Caco-2 (cell line): Measurements from ENCODE around the gene RBM47. TPM values are rescaled to one million over a fixed set of nuclear protein-coding genes. Genes with fewer than 3 reads are reported as not detected.
A peak's percentile ranks its signal among the peaks of the same experiment; 100 is the strongest.

Experiments
- BruUV-seq: library from RNA; stranded (reverse); fragments of 400-500 nt; replicated peaks from 2 replicates; lab custom pipeline; 2021; lab: Mats Ljungman, UMichigan
- CTCF ChIA-PET: fragments of 300-600 bp; sonication (Branson Sonifier 250); formaldehyde crosslinking; loops from one replicate; lab custom pipeline; 2022; ENCODE audit warnings: antibody characterized with exemption; lab: Charles Lee
- POLR2A ChIA-PET: fragments of 300-600 bp; sonication (Branson Sonifier 250); formaldehyde crosslinking; loops from one replicate; lab custom pipeline; 2022; ENCODE audit warnings: antibody characterized with exemption; lab: Charles Lee
- DNase-seq, 2 experiments: peaks; one replicate each; pipeline versions ENCODE4 v3.0.0 to v3.0.0-alpha.2; 2020 to 2022
- H3K27me3 ChIP-seq: replicated peaks from 2 replicates; pipeline ENCODE4 v1.6.0; 2011; ENCODE audit warnings: low read length; ENCODE audit not compliant: control insufficient read depth, insufficient read depth
- H3K36me3 ChIP-seq: 2 replicates; pipeline ENCODE4 v1.5.1; 2011; ENCODE audit warnings: low read length; ENCODE audit not compliant: control insufficient read depth, insufficient read depth
- H3K4me1 ChIP-seq: fragments of 250-450 bp; sonication (Bioruptor Pico); 2 replicates; pipeline ENCODE4 v1.5.1; 2020; ENCODE audit warnings: mild to moderate bottlenecking
- H3K4me3 ChIP-seq: 2 replicates; pipeline ENCODE4 v1.5.1; 2011; ENCODE audit warnings: low read depth, mild to moderate bottlenecking, control low read depth, low read length
- H3K9me3 ChIP-seq: fragments of 250-450 bp; sonication (Bioruptor Pico); 2 replicates; pipeline ENCODE4 v1.5.1; 2020; ENCODE audit warnings: mild to moderate bottlenecking, moderate library complexity
- H3K27ac Mint-ChIP-seq: one replicate; pipeline ENCODE4 v1.8.0; 2022; ENCODE audit warnings: mixed read lengths; ENCODE audit not compliant: unreplicated experiment
- H3K27me3 Mint-ChIP-seq: one replicate; pipeline ENCODE4 v1.8.0; 2022; ENCODE audit warnings: mixed read lengths; ENCODE audit not compliant: insufficient read depth, unreplicated experiment
- H3K36me3 Mint-ChIP-seq: one replicate; pipeline ENCODE4 v1.8.0; 2022; ENCODE audit warnings: mild to moderate bottlenecking, mixed read lengths; ENCODE audit not compliant: insufficient read depth, unreplicated experiment
- H3K4me1 Mint-ChIP-seq: one replicate; pipeline ENCODE4 v1.8.0; 2022; ENCODE audit warnings: low read depth, mixed read lengths; ENCODE audit not compliant: unreplicated experiment
- H3K4me3 Mint-ChIP-seq: one replicate; pipeline ENCODE4 v1.8.0; 2022; ENCODE audit warnings: mild to moderate bottlenecking, moderate library complexity, mixed read lengths; ENCODE audit not compliant: unreplicated experiment
- H3K9me3 Mint-ChIP-seq: one replicate; pipeline ENCODE4 v1.8.0; 2022; ENCODE audit warnings: mixed read lengths; ENCODE audit not compliant: unreplicated experiment
- CTCF ChIP-seq, 2 experiments: fragments of 200-600 bp in 1 of 2; IDR thresholded peaks; 1 replicate in 1 of 2; 2 replicates in 1 of 2; pipeline versions ENCODE4 v1.5.1 to v1.8.0; 2011 to 2022; ENCODE audit warnings: antibody characterized with exemption in 1 of 2, control low read depth in 1 of 2, inconsistent platforms in 1 of 2, low read depth in 1 of 2, low read length in 1 of 2, mild to moderate bottlenecking in 1 of 2, moderate library complexity in 1 of 2; ENCODE audit not compliant: insufficient read depth in 1 of 2, severe bottlenecking in 1 of 2, unreplicated experiment in 1 of 2
- intact Hi-C: fragments of 100-400 bp; cut with micrococcal nuclease; formaldehyde crosslinking; loops from one replicate; pipeline ENCODE4 v1.10.0; 2022; ENCODE audit not compliant: unreplicated experiment
- total RNA-seq: library from RNA; stranded (reverse); gene quantifications from 2 replicates; pipeline ENCODE4 v1.2.3, GENCODE V29; 2022

Gene RBM47
- total RNA-seq, 1 experiment from 2014 or later: 62.1 TPM

- peaks cover 62% of the 10 kb centered on the region for H3K36me3 Mint-ChIP-seq
- no TSS peak for BruUV-seq
- no peak for TF ChIP-seq CTCF (IDR thresholded peaks at IDR 0.05; ENCODE audit: insufficient read depth in 1 of 2, low read depth in 1 of 2, low read length in 1 of 2, severe bottlenecking in 1 of 2, unreplicated experiment in 1 of 2)
- peak overlapping the region; percentile 40 for H3K4me3 Mint-ChIP-seq
- peaks cover 36% of the 10 kb centered on the region for H3K4me1 ChIP-seq
- intact Hi-C loops: loop anchor here (1.0 to 10.0 kb wide), 3 partner anchors 15 to 296 kb away; no protein-coding TSS in a partner anchor
- peaks cover 11% of the 10 kb centered on the region for H3K9me3 ChIP-seq
- peak overlapping the region; percentile 90 for H3K27ac Mint-ChIP-seq
- DNase-seq: peak; percentile 51 to 65
- H3K27me3 Mint-ChIP-seq: no peaks in the 10 kb centered on the region
- no peaks in the 10 kb centered on the region for H3K36me3 ChIP-seq
- ChIA-PET POLR2A (interaction anchor here (1.0 kb wide), 1 partner anchor 15 kb away, joined by 3 read pairs; no protein-coding TSS in a partner anchor), CTCF (interaction anchor here (1.2 kb wide), 1 partner anchor 101 kb away, joined by 3 read pairs; no protein-coding TSS in a partner anchor)
- no peaks in the 10 kb centered on the region for H3K27me3 ChIP-seq
- H3K4me3 ChIP-seq: no peak overlapping the region
- H3K9me3 Mint-ChIP-seq: no peaks in the 10 kb centered on the region
- H3K4me1 Mint-ChIP-seq: peaks cover 34% of the 10 kb centered on the region
Observed at GRCh38 chr4:40418430-40419230, 211.0 kb downstream of the RBM47 start.

GRCh38 chr4:40417941-40418340 is 211.7 kb downstream of the RBM47 start:
- H3K4me1 ChIP-seq: peaks cover 36% of the 10 kb centered on the region
- no peaks in the 10 kb centered on the region for H3K27me3 ChIP-seq
- peak overlapping the region; percentile 40 for H3K4me3 Mint-ChIP-seq
- peaks cover 11% of the 10 kb centered on the region for H3K9me3 ChIP-seq
- H3K4me3 ChIP-seq: no peak overlapping the region
- H3K9me3 Mint-ChIP-seq: no peaks in the 10 kb centered on the region
- ChIA-PET CTCF (no interaction called here), POLR2A (interaction anchor here (1.0 kb wide), 1 partner anchor 15 kb away, joined by 3 read pairs; no protein-coding TSS in a partner anchor)
- DNase-seq: no peak
- no peaks in the 10 kb centered on the region for H3K36me3 ChIP-seq
- peak overlapping the region; percentile 90 for H3K27ac Mint-ChIP-seq
- no peak for TF ChIP-seq CTCF (IDR thresholded peaks at IDR 0.05; ENCODE audit: insufficient read depth in 1 of 2, low read depth in 1 of 2, low read length in 1 of 2, severe bottlenecking in 1 of 2, unreplicated experiment in 1 of 2)
- H3K27me3 Mint-ChIP-seq: no peaks in the 10 kb centered on the region
- H3K36me3 Mint-ChIP-seq: peaks cover 64% of the 10 kb centered on the region
- BruUV-seq: no TSS peak
- H3K4me1 Mint-ChIP-seq: peaks cover 33% of the 10 kb centered on the region
- intact Hi-C loops: loop anchor here (1.0 to 10.0 kb wide), 3 partner anchors 15 to 297 kb away; no protein-coding TSS in a partner anchor

GRCh38 chr4:40414673-40415072 is 215.0 kb downstream of the RBM47 start:
- Histone ChIP-seq H3K4me3 (no peak overlapping the region), H3K36me3 (no peaks in the 10 kb centered on the region), H3K27me3 (no peaks in the 10 kb centered on the region), H3K9me3 (peaks cover 11% of the 10 kb centered on the region), H3K4me1 (peaks cover 33% of the 10 kb centered on the region)
- intact Hi-C loops: loop anchor here (5.0 to 10.0 kb wide), 2 partner anchors 52 to 300 kb away; no protein-coding TSS in a partner anchor
- Mint-ChIP-seq H3K36me3 (peaks cover 45% of the 10 kb centered on the region), H3K4me1 (peaks cover 35% of the 10 kb centered on the region), H3K9me3 (no peaks in the 10 kb centered on the region), H3K27ac (peak overlapping the region; percentile 36), H3K4me3 (no peak overlapping the region), H3K27me3 (no peaks in the 10 kb centered on the region)
- TF ChIP-seq CTCF (IDR thresholded peaks at IDR 0.05; ENCODE audit: insufficient read depth in 1 of 2, low read depth in 1 of 2, low read length in 1 of 2, severe bottlenecking in 1 of 2, unreplicated experiment in 1 of 2): no peak
- DNase-seq: no peak
- POLR2A ChIA-PET: no interaction called here
- CTCF ChIA-PET: no interaction called here
- BruUV-seq: no TSS peak
